Left ventricle myocardium inferior (tissue), 1 donor: ENCODE data around the gene PHRF1. TPM values are rescaled to one million over a fixed set of nuclear protein-coding genes. Genes with fewer than 3 reads are reported as not detected.

Source experiments
- DNase-seq: peaks from one replicate; pipeline ENCODE4 v3.0.0-alpha.2; 2020
- H3K27ac ChIP-seq: fragments of 200-600 bp; replicated peaks from 2 replicates; pipeline ENCODE4 v1.8.0; 2021
- H3K27me3 ChIP-seq: fragments of 200-600 bp; 2 replicates; pipeline ENCODE4 v1.8.0; 2021; ENCODE audit warnings: low read depth
- H3K36me3 ChIP-seq: fragments of 200-600 bp; 2 replicates; pipeline ENCODE4 v1.8.0; 2021
- H3K4me1 ChIP-seq: fragments of 200-600 bp; 2 replicates; pipeline ENCODE4 v1.8.0; 2021
- H3K4me3 ChIP-seq: fragments of 200-600 bp; 2 replicates; pipeline ENCODE4 v1.8.0; 2021; ENCODE audit warnings: mild to moderate bottlenecking, moderate library complexity
- H3K9me3 ChIP-seq: fragments of 200-600 bp; replicated peaks from 2 replicates; pipeline ENCODE4 v1.8.0; 2021
- intact Hi-C: fragments of 100-400 bp; cut with micrococcal nuclease; formaldehyde crosslinking; loops from one replicate; pipeline ENCODE4 v1.11.0; 2022
- total RNA-seq: library from RNA; stranded (reverse); fragmentation: NEBNext Ultra II Directional; extraction: Animal tissue kit (Norgen Biotek cat#: 25700); gene quantifications from one replicate; pipeline ENCODE4 v1.2.1, GENCODE V29; 2021
- TF ChIP-seq, protein P1 (sequence below): fragments of 200-600 bp; IDR thresholded peaks from 2 replicates; pipeline ENCODE4 v1.8.0; 2021; ENCODE audit warnings: antibody characterized with exemption, mild to moderate bottlenecking, borderline replicate concordance
- donor health status: DM: no; HTN: yes; CAD: no; lungs with severe emphysema.

PHRF1 gene
- total RNA-seq, 1 donor from 2014 or later: 17.7 TPM

DNA sequence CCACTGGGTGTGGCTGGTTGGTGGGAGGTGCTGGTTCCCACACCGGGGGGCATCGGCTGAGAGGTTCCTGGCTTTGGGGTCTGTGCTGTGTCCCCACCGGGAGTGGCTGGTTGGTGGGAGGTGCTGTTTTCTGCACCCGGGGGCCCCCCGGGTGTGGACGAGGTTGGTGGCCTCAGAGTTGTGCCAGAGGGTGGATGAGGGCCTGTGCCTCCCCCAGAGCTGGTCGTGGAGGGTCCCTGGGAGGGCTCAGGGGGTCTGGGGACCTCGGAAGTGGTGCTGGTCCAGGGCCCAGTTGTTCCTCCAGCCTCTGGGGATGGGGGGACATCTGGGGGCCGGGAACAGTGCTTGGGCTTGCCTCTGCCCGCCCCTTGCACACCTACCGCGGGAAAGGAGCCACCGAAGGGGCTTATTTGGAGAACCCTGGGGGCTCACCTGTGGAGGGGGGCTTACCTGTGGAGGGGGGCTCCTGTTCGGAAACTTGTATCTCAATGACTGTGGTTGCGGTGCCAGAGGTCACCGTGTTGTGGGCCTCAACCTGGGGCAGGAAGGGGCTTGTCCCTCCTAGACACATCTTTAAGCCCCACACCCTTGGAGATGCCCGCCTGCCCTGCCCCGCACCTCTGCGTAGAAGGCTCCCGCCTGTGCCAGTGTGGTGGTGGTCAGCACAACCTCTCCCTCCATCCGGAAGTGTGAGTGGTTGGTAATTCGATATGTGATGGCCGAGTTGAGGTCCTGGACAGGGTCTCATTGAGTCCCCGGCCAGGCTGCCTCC, 42.8 kb downstream of the PHRF1 start:
- intact Hi-C loops: no loop called here

DNA sequence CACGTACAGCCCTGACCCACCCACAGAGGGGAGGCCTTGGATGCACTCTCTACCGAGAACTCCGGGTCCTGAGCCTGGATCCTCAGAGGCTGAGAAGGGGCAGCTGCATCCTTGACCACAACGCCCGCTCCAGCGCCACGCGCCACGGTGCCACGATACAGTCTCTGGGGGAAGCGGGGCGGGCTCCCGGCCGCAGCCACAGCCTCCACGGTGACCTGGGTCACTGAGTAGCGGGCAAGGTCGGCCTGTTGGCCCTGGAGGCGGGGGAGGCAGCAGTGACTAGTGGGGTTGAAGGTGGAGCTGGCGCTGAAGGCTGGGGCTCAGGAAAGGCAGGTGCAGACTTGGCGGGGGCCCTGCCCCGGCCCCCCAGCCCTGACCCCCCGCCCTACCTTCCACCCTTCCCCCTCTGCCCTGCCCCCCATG, 43.4 kb downstream of the PHRF1 start:
- H3K36me3 ChIP-seq: peaks cover 2% of the 10 kb centered on the region
- no peak for DNase-seq
- intact Hi-C loops: no loop called here

More for the DNA sequence above, 42.8 kb downstream of the PHRF1 start:
- Histone ChIP-seq H3K4me3 (no peak overlapping the region), H3K27me3 (no peaks in the 10 kb centered on the region), H3K9me3 (no peaks in the 10 kb centered on the region), H3K4me1 (peaks cover 31% of the 10 kb centered on the region), H3K36me3 (peaks cover 6% of the 10 kb centered on the region), H3K27ac (no peak overlapping the region)
- no peak for DNase-seq
- TF ChIP-seq, protein P1, sequence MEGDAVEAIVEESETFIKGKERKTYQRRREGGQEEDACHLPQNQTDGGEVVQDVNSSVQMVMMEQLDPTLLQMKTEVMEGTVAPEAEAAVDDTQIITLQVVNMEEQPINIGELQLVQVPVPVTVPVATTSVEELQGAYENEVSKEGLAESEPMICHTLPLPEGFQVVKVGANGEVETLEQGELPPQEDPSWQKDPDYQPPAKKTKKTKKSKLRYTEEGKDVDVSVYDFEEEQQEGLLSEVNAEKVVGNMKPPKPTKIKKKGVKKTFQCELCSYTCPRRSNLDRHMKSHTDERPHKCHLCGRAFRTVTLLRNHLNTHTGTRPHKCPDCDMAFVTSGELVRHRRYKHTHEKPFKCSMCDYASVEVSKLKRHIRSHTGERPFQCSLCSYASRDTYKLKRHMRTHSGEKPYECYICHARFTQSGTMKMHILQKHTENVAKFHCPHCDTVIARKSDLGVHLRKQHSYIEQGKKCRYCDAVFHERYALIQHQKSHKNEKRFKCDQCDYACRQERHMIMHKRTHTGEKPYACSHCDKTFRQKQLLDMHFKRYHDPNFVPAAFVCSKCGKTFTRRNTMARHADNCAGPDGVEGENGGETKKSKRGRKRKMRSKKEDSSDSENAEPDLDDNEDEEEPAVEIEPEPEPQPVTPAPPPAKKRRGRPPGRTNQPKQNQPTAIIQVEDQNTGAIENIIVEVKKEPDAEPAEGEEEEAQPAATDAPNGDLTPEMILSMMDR: no peak

DNA sequence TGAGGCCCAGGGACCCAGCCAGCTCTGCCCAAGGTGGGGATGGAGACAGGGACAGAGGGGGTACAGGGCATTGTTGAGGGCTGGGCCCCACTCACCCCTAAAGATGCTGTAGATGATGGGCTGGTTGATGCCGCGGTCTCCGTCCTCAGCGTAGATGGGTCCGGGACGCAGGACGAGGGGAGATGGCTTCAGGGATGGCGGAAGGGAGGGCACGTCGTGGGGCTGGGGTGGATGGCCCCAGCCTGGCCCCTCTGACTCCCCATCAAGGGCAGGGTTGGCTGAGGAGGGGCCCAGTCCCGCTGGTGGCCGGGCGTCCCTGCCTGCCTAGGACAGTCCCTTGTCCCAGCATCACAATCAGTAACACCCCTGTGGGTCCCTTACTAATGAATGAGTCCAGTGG, 43.9 kb downstream of the PHRF1 start:
- no peak for DNase-seq
- no peak overlapping the region for H3K4me3 ChIP-seq
- intact Hi-C loops: no loop called here
- peaks cover 19% of the 10 kb centered on the region for H3K4me1 ChIP-seq
- TF ChIP-seq, protein P1: no peak
- H3K27ac ChIP-seq: no peak overlapping the region
- no peaks in the 10 kb centered on the region for H3K9me3 ChIP-seq
- H3K27me3 ChIP-seq: peaks cover 12% of the 10 kb centered on the region
- H3K36me3 ChIP-seq: no peaks in the 10 kb centered on the region

More for the DNA sequence above, 43.4 kb downstream of the PHRF1 start:
- Histone ChIP-seq H3K27me3 (peaks cover 6% of the 10 kb centered on the region), H3K4me3 (no peak overlapping the region), H3K4me1 (peaks cover 25% of the 10 kb centered on the region), H3K27ac (no peak overlapping the region), H3K9me3 (no peaks in the 10 kb centered on the region)
- TF ChIP-seq, protein P1: no peak

DNA sequence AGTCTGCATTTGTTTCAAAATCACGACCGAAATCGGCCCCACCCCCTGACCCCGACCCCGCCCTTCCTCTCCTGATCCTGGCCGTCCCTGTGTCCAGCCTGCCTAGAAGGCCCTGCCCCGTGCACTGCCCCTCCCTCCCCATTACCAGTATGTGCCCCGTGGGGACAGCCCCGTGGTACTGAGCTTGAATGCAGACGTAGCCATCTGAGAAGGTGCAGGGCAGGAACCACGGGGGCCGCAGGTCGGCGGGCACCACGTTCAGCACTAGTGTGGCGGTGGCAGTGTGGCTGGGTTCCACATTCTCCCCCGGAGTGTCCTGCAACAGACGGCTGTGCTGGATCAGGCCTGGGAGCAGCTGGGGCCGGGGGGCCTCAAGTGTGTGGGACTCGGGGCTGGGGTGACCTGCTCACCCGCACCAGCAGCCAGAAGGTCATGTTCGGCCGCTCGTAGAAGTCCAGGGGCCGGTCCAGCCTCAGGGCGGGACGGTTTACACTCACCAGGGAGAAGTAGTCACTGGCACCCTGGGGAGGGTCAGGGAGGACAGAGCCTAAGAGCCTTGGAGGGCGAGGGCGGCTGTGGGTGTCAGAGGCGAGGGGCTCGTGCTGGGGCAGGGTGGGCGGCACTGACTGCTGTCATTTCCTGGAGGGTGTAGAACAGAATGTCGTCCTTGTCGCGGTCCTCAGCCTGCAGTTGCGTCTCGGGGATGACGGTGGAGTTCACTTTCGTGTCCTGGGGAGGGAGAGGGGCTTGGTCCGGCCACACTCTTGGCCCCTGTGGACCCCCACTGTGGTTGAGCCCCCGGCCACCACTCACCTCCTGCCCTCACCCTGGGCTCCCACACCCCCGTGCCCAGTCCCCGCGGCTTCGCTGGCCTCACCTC, 44.9 kb downstream of the PHRF1 start:
- intact Hi-C loops: no loop called here
- DNase-seq: no peak
- no peaks in the 10 kb centered on the region for H3K9me3 ChIP-seq
- peaks cover 10% of the 10 kb centered on the region for H3K4me1 ChIP-seq
- no peak overlapping the region for H3K27ac ChIP-seq
- H3K4me3 ChIP-seq: no peak overlapping the region
- peaks cover 21% of the 10 kb centered on the region for H3K27me3 ChIP-seq
- TF ChIP-seq, protein P1: no peak
- no peaks in the 10 kb centered on the region for H3K36me3 ChIP-seq

DNA sequence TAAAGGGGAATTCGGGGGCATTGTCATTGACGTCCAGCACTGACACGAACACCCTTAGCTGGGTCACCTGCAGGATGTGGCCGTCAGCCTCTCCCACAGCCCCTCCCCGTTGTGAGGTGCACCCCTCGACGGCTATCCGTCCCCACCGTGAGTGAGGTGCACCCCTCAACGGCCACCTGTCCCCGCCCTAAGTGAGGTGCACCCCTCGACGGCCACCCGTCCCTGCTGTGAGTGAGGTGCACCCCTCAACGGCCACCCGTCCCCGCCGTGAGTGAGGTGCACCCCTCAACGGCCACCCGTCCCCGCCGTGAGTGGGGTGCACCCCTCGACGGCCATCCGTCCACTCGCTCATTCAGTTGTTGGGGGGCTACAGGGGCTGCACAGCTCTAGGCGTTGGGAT, 45.6 kb downstream of the PHRF1 start:
- H3K27me3 ChIP-seq: peaks cover 28% of the 10 kb centered on the region
- no peaks in the 10 kb centered on the region for H3K36me3 ChIP-seq
- H3K27ac ChIP-seq: no peak overlapping the region
- peaks cover 10% of the 10 kb centered on the region for H3K4me1 ChIP-seq
- H3K9me3 ChIP-seq: no peaks in the 10 kb centered on the region
- intact Hi-C loops: no loop called here
- no peak for DNase-seq
- H3K4me3 ChIP-seq: no peak overlapping the region
- TF ChIP-seq, protein P1: no peak
